Measurements from ENCODE around the gene SPEM3. TPM values are rescaled to one million over a fixed set of nuclear protein-coding genes. Genes with fewer than 3 reads are reported as not detected.

The SPEM3 gene
- total RNA-seq, 2 donors from 2014 or later: not detected

GRCh38 chr17:7436556-7437368 lies 8.1 kb downstream of the SPEM3 start:
- Mint-ChIP-seq H3K4me3 (peak overlapping the region; percentile 94), H3K4me1 (ENCODE audit: low read depth in 2 of 2) (peaks cover 32 to 36% of the 10 kb centered on the region in 2 donors), H3K27ac (peak overlapping the region in 1 of 2 donors; percentile 86), H3K9me3 (no peaks in the 10 kb centered on the region), H3K27me3 (peaks cover 13% of the 10 kb centered on the region in 2 donors), H3K36me3 (no peaks in the 10 kb centered on the region)
- peak; percentile 86 for DNase-seq (ENCODE audit: low spot score)
- peak; percentile 82 to 83 for ATAC-seq

GRCh38 chr17:7437369-7437863 lies 8.8 kb downstream of the SPEM3 start:
- Mint-ChIP-seq H3K4me1 (ENCODE audit: low read depth in 2 of 2) (peaks cover 33 to 36% of the 10 kb centered on the region in 2 donors), H3K27ac (peak overlapping the region in 1 of 2 donors; percentile 18), H3K9me3 (no peaks in the 10 kb centered on the region), H3K36me3 (no peaks in the 10 kb centered on the region), H3K4me3 (peak overlapping the region; percentile 80), H3K27me3 (peaks cover 18 to 20% of the 10 kb centered on the region in 2 donors)
- DNase-seq (ENCODE audit: low spot score): no peak
- no peak for ATAC-seq

DNA sequence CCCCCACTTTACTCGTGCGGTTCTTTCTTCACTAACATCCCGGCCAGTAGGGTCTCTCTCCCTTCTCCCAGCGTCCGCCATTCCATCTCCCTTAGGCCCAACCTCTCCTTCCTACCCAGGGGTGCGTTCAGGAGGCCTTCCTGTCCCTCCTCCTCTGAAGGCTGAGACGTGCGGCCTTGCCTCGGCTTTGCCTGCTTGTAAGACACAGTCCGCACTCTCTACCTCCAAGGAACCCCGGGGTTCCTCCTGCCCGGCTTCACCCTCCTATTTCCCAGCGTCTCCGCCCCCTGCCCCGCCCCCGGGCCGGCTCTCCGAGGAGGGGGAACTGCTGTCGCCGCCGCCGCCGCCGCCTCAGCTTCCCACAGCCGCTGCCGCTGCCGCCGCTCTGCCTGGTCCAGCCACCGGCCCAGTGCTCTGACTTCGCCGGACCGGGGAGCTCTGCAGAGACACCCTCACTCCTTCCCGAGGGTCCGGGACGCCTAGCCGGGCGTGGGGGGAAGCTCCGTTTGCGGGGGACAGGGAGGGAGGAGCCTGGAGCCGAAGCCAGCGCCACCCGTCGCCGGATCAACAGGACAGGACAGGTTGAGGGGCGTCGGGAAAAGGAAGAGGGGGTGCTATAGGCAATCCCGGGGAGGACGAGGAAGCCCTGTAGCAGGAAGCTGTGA lies 9.4 kb downstream of the SPEM3 start:
- DNase-seq (ENCODE audit: low spot score): no peak
- no peaks in the 10 kb centered on the region for H3K36me3 Mint-ChIP-seq
- H3K27ac Mint-ChIP-seq: peak overlapping the region in 1 of 2 donors; percentile 39

GRCh38 chr17:7438656-7439460 lies 10.2 kb downstream of the SPEM3 start:
- DNase-seq (ENCODE audit: low spot score) (no peak), ATAC-seq (no peak)
- Mint-ChIP-seq H3K27ac (peak overlapping the region in 1 of 2 donors; percentile 39), H3K27me3 (peaks cover 28 to 30% of the 10 kb centered on the region in 2 donors), H3K4me3 (peak overlapping the region; percentile 50), H3K36me3 (no peaks in the 10 kb centered on the region), H3K9me3 (no peaks in the 10 kb centered on the region), H3K4me1 (ENCODE audit: low read depth in 2 of 2) (peaks cover 34 to 36% of the 10 kb centered on the region in 2 donors)

More for the DNA sequence above, 9.4 kb downstream of the SPEM3 start:
- ATAC-seq: no peak
- Mint-ChIP-seq H3K27me3 (peaks cover 20 to 22% of the 10 kb centered on the region in 2 donors), H3K9me3 (no peaks in the 10 kb centered on the region), H3K4me3 (peak overlapping the region; percentile 80), H3K4me1 (ENCODE audit: low read depth in 2 of 2) (peaks cover 34 to 36% of the 10 kb centered on the region in 2 donors)

GRCh38 chr17:7439462-7440112 lies 10.9 kb downstream of the SPEM3 start, which contains the start of gene FGF11:
FGF11 (plus strand) TSS chr17:7439512; CDS start chr17:7439621, 109 bp downstream.
- H3K4me1 Mint-ChIP-seq (ENCODE audit: low read depth in 2 of 2): peaks cover 34 to 36% of the 10 kb centered on the region in 2 donors
- ATAC-seq (no peak), DNase-seq (ENCODE audit: low spot score) (no peak)
- H3K9me3 Mint-ChIP-seq: no peaks in the 10 kb centered on the region
- peaks cover 32 to 33% of the 10 kb centered on the region in 2 donors for H3K27me3 Mint-ChIP-seq
- H3K4me3 Mint-ChIP-seq: peak within 1 kb of the TSS; percentile 82
- no peaks in the 10 kb centered on the region for H3K36me3 Mint-ChIP-seq
- H3K27ac Mint-ChIP-seq: peak within 1 kb of the TSS in 1 of 2 donors; percentile 68

DNA sequence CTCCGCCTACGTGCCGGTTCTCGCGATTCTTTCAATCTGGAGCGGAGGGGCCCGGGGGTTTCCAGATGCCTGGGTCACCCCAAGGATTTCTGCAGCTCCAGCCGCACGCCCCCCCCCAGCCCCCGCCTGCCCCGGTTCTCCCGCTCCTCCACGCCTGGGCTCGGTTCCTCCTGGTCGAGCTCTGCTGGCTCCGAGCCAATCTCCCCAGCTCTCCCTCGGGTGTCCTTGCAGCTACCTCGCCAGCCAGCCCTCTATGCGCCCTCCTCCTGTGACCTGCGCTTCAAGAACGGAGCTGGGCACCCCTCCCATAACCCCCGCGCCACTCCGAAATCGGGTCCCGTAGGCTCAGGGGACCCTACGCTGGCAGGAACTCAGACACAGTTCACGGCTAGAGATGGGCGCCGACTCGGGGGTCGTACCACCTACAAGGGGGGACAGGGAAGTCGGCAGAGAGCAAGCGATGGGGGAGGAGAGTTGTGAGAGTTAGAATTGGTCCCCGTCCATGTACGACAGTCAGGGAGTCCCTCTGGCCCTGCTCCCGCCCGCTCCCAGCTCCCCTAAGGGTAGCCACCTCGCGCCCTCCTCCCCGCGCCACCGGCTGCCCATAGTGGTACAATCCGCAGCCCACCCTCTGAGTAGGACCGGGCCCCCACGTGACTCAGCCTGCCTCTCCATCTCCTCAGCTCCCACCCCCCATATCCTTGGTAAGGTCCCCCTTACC lies 11.6 kb downstream of the SPEM3 start:
- H3K36me3 Mint-ChIP-seq: no peaks in the 10 kb centered on the region
- H3K27ac Mint-ChIP-seq: peak overlapping the region in 1 of 2 donors; percentile 68
- DNase-seq (ENCODE audit: low spot score) (no peak), ATAC-seq (no peak)
- peak overlapping the region; percentile 82 for H3K4me3 Mint-ChIP-seq
- H3K9me3 Mint-ChIP-seq: no peaks in the 10 kb centered on the region
- H3K4me1 Mint-ChIP-seq (ENCODE audit: low read depth in 2 of 2): peaks cover 32 to 37% of the 10 kb centered on the region in 2 donors
- peaks cover 33 to 35% of the 10 kb centered on the region in 2 donors for H3K27me3 Mint-ChIP-seq

DNA sequence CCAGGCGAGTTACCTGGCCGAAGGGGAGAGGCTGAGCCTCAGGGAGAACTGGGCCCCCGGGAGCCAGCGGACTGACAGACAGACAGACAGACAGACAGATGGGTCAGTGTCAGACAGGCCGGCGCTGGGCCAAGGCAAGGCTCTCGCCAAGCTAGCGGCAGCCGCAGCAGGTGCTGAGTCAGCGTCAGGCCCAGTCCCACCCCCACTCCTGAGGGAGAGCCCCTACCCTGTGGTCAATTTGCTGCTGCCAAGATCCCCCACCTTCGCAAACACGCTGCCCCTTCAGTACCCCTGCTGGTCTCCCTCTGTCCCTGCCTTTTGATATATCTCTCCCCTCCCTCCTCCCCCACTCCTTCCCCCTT lies 12.2 kb downstream of the SPEM3 start:
- peaks cover 38 to 41% of the 10 kb centered on the region in 2 donors for H3K27me3 Mint-ChIP-seq
- no peak overlapping the region for H3K27ac Mint-ChIP-seq
- DNase-seq (ENCODE audit: low spot score): no peak
- ATAC-seq: peak in 1 of 2 donors; percentile 46
- H3K36me3 Mint-ChIP-seq: no peaks in the 10 kb centered on the region
- peaks cover 36 to 40% of the 10 kb centered on the region in 2 donors for H3K4me1 Mint-ChIP-seq (ENCODE audit: low read depth in 2 of 2)
- H3K4me3 Mint-ChIP-seq: peak overlapping the region; percentile 82
- no peaks in the 10 kb centered on the region for H3K9me3 Mint-ChIP-seq

- Mint-ChIP-seq H3K4me3 (no peak overlapping the region), H3K9me3 (no peaks in the 10 kb centered on the region), H3K4me1 (ENCODE audit: low read depth in 2 of 2) (peaks cover 36 to 38% of the 10 kb centered on the region in 2 donors), H3K27me3 (peaks cover 43% of the 10 kb centered on the region in 2 donors), H3K36me3 (no peaks in the 10 kb centered on the region), H3K27ac (no peak overlapping the region)
- ATAC-seq (no peak), DNase-seq (ENCODE audit: low spot score) (no peak)
Measured at GRCh38 chr17:7441266-7441665, 12.6 kb downstream of the SPEM3 start.

DNA sequence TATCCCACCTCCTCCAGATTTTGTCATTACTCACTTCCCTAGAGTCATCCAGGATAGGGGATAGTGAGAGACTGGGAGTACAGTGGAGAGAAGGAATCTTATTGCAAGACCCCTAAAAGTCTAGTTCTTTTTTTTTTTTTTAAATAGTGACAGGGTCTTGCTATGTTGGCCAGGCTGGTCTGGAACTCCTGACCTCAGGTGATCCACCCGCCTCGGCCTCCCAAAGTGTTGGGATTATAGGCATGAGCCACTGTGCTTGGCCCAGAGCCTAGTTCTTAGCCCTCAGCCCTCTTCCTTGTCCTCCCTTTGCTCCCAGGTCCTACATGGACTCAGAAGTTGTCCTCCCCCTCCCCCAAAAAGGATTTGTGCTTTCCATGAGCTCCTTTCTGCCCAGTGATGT lies 13.5 kb downstream of the SPEM3 start:
- Mint-ChIP-seq H3K27ac (no peak overlapping the region), H3K27me3 (peaks cover 46 to 48% of the 10 kb centered on the region in 2 donors), H3K9me3 (no peaks in the 10 kb centered on the region), H3K4me1 (ENCODE audit: low read depth in 2 of 2) (peaks cover 32 to 38% of the 10 kb centered on the region in 2 donors), H3K4me3 (no peak overlapping the region), H3K36me3 (no peaks in the 10 kb centered on the region)
- DNase-seq (ENCODE audit: low spot score): no peak
- ATAC-seq: no peak

- Mint-ChIP-seq H3K4me3 (no peak overlapping the region), H3K36me3 (no peaks in the 10 kb centered on the region), H3K9me3 (no peaks in the 10 kb centered on the region), H3K4me1 (ENCODE audit: low read depth in 2 of 2) (peaks cover 22 to 33% of the 10 kb centered on the region in 2 donors), H3K27me3 (peaks cover 51 to 54% of the 10 kb centered on the region in 2 donors), H3K27ac (no peak overlapping the region)
- no peak for ATAC-seq
- no peak for DNase-seq (ENCODE audit: low spot score)
Measured at GRCh38 chr17:7443499-7444485, 15.1 kb downstream of the SPEM3 start.

- no peak within 1 kb of the TSS for H3K27ac Mint-ChIP-seq
- peak within 1 kb of the TSS; percentile 79 for H3K4me3 Mint-ChIP-seq
- H3K9me3 Mint-ChIP-seq: no peaks in the 10 kb centered on the region
- peaks cover 16 to 26% of the 10 kb centered on the region in 2 donors for H3K4me1 Mint-ChIP-seq (ENCODE audit: low read depth in 2 of 2)
- H3K27me3 Mint-ChIP-seq: peaks cover 48 to 50% of the 10 kb centered on the region in 2 donors
- DNase-seq (ENCODE audit: low spot score): peak; percentile 72
- ATAC-seq: peak; percentile 74 to 86
- H3K36me3 Mint-ChIP-seq: no peaks in the 10 kb centered on the region
Measured at GRCh38 chr17:7444682-7445618, 16.3 kb downstream of the SPEM3 start, which contains the start of gene CHRNB1. CHRNB1 (plus strand) TSS chr17:7445061; CDS start chr17:7445128, 67 bp downstream.

All from natural killer cell treated with Interleukin-12 subunit alpha and Interleukin-12 subunit beta and Interleukin-15 and Interleukin-18, amount 100 ng/mL, for 72 hours (primary cell).